Femur (tissue), 1 donor: ENCODE data around the gene INIP.

Experiments used
- DNase-seq: peaks from one replicate; pipeline ENCODE4 v3.0.0-alpha.2; 2017

The INIP gene

DNA sequence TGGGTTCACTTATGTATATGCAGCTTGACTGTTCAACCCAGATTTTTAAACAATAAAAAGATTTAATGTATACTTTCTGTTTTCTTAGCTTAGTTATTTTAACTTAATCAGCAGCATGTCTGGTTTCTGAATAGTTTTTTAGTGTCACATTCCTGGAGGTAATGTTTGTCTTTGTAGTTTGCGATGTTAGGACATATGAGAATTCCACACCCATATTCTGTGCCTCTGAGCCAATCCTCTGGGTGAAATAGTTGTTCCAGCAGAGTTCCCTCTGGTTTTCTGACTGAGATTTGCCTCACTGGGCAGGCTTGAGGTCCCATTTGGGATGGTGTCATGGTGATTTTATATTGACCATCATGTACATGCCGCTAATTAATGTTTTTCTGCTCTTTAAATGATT, 48.6 kb downstream of the INIP start:
- no peak for DNase-seq

DNA sequence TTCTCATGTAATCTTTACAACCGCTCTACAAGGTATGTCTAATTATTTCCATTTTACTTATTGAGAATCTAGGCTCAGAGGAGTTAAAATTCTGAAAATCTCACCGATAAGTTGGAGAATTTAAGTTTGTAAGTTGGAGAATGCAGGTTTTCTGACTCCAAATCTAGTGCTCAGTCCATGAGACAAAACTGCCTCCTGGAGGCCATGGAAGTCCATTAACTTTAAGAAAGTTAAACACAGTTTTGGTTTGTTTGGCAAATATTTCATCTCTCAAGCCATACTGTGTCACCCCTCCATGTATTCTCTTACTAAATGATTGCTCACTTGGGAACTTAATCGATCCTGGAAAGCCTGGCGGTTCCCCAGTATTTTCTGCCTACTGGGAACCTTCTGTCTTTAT, 52.6 kb downstream of the INIP start:
- DNase-seq, result no peak

DNA sequence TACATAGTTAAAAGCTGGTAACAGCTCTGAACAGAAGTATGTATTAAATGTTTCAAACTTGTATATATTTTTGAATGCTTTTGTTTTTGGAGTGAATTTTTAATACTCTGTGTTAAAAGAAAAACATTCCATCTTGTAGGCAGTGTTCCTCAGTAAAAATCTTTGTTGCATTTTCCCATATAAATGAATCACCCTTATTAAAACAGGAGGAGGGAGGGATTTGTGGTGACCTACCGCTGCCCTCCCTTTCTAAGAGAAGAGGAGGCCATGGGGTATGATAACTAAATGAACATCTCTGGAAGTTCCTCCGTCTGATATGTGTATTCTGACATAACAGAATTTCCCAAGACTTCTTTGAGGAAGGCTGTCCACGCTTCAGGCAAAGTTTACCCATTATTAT, 53.4 kb downstream of the INIP start:
- DNase-seq, result no peak

DNA sequence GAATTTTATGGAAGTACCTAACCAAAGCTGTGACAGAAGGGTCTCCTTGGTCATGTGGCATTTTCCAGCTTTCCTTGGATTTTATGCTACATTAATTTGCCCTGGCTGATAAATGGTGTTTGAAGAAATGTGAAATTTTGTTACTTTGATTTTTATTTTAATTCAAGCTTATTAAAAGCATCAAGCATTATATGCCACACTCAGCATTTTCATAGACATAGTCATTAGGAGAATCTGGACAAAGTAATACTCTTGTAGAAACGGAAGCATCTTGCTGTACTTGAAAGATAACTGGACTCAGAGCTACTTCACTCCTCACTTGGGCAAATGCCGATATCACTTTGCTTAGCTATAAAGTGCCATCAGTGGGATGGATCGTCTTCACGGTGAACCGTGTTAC, 54.2 kb downstream of the INIP start:
- DNase-seq, result no peak

DNA sequence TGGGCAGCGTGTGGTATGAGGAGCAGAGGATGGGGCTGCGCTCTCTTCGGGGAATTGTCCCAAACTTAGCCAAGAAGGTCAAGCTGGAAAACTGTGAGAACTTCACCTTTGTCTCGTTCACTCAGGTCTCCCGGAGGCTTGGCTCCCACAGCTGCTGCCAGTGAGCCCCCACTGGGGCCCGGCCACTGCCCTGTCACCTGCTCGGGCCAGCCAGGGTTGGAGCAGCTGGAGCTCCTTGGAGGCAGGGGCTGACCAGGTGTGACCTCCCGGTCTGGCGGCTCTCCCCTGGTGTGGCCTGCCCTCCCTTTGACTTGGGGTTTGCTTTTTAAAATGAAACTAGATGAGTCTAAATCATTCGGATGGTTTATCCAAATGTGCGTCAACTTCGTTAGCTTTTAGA, 58.0 kb downstream of the INIP start:
- DNase-seq, result no peak

DNA sequence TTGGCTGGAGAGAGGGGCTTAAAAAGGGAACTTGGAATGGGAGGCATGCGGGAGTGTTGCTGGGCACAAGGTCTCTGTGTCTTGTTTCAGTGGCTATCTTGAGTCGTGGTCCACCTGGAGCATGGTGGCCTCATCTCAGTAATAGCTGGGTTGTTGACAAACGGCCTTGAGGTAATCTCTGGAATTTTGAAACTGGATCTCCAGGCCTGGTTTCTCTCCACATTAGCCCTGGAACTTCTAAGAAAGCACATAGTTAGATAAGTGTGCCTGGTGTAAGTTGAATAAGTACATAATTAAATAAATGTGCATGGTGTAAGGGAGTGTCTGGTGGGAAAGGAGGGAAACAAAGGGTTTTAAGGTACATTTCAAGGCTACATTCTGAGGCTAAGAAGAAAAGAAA, 62.2 kb downstream of the INIP start:
- no peak for DNase-seq

DNA sequence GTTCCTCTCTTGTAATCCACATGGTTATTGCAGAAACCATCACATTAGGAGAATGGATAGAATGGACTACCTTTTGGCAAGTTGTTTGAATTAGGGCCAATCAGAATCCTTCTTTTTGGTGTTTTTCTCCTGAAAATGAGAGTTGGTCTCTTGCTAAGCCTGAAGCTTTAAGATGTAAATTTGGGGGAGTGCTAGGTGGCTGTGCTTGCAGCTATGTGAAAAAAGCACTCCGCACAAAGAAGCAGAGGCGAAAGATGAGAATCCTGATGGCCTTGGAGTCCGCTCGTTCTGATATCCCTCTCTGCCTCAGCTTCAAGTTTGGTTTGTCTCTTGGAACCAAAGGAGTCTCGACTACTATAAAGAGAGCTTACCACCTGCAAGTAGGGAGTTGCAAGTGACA, 63.6 kb downstream of the INIP start:
- DNase-seq, result no peak

DNA sequence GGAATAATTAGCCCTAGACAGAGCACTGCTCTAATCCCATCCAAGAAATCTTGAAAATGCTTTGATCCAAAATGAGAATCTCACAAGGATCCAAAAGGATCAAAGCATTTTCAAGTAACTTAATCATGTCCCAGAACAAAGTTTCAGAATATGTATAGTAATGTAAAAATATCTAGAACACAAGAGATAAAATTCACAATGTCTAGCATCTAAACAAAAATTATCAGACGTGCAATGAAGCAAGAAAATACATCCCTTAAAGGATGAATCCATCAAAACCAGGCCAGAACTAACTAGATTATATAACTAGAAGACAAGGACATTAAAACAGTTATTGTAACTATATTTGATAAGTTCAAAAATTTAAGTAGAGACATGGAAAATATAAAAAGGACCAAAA, 69.3 kb downstream of the INIP start:
- no peak for DNase-seq

DNA sequence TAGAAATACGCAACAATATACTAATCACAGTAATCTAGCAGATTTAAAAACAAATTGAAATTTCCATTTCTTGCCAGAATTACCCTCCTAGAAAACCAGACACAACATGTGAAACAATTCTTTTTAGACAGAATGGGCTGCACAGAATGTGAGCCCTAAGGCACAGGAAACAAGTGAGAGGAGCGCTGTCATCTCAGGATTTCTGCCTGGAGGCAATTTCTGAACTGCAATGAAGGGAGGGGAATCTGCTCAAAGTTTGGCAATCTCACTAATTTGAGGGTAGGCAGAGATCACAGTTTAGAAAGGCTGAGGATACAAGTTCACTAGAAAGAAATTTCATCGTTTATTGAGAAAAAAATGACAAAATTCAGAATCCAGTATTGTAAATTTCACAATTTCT, 70.3 kb downstream of the INIP start:
- no peak for DNase-seq

DNA sequence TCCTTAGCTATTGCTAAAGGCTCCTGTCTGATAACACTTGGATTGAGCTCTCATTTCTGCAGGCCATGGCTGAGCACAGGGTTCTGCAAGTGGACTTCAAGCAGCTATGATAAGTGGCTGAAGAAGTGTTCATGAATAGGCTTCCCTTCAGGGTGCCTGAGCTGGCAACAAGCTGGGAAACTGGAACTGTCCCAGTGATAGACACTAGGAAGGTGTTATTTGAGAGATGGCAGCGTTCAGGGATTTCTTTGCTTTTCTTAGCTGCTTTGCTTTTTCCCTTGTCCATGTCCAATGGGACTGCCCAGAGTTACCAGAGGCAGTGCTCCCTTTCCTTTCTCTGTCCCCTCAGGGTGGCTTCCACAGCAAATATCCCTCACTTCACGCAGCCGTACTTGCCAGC, 75.8 kb downstream of the INIP start:
- DNase-seq, result no peak

DNA sequence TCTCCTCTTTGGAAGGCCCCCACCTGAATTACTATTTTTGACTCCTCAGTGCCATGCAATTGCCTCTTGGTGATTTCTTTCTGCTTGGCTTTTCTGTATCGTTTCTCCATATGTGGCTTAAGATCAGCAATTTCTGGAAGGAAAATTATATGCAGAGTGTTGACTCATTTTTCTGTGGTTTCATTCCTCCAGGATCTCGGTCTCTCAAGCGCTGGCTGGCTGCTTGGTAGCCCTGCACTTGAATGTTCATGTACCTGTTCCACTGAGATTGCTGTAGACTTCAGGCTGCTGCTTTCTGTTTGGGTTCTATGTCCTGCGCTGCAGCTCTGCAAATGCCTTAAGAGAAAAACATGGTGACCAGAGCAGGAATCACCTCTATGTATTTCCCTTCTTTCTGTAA, 77.6 kb downstream of the INIP start:
- no peak for DNase-seq
